CD4-positive, alpha-beta T cell treated with Interleukin-4 for 4 hours (primary cell): ENCODE data around the gene RIPPLY2.
"Not testable (repeated sequence)": the region's sequence is repeated elsewhere in the genome, so short reads cannot be mapped to it uniquely, and the experiment has no call there.

Experiments
- DNase-seq: peaks from one replicate; pipeline ENCODE4 v3.0.0-alpha.2; 2020

The RIPPLY2 gene

GRCh38 chr6:83853178-83854000 lies at the start of gene RIPPLY2:
RIPPLY2 (plus strand) TSS chr6:83853360; CDS start chr6:83853417, 57 bp downstream.
- DNase-seq, result no peak

- not testable (repeated sequence) for DNase-seq
Measured at GRCh38 chr6:83803492-83803891, 49.7 kb upstream of the RIPPLY2 start.

- DNase-seq, result no peak
Measured at GRCh38 chr6:83804886-83805285, 48.3 kb upstream of the RIPPLY2 start.

GRCh38 chr6:83808005-83808404 lies 45.2 kb upstream of the RIPPLY2 start:
- DNase-seq, result no peak

- DNase-seq, result no peak
Measured at GRCh38 chr6:83808926-83809325, 44.2 kb upstream of the RIPPLY2 start.

- DNase-seq, result no peak
Measured at GRCh38 chr6:83812595-83812994, 40.6 kb upstream of the RIPPLY2 start.

GRCh38 chr6:83815631-83816272 lies 37.4 kb upstream of the RIPPLY2 start:
- no peak for DNase-seq

- DNase-seq, result no peak
Measured at GRCh38 chr6:83822629-83823169, 30.5 kb upstream of the RIPPLY2 start.

GRCh38 chr6:83824388-83824801 lies 28.8 kb upstream of the RIPPLY2 start:
- no peak for DNase-seq

- no peak for DNase-seq
Measured at GRCh38 chr6:83824831-83825230, 28.3 kb upstream of the RIPPLY2 start.

- no peak for DNase-seq
Measured at GRCh38 chr6:83827050-83827449, 26.1 kb upstream of the RIPPLY2 start.

GRCh38 chr6:83838727-83839126 lies 14.4 kb upstream of the RIPPLY2 start:
- no peak for DNase-seq

- DNase-seq, result no peak
Measured at GRCh38 chr6:83844170-83844569, 9.0 kb upstream of the RIPPLY2 start.

GRCh38 chr6:83846291-83846690 lies 6.9 kb upstream of the RIPPLY2 start:
- DNase-seq, result no peak

GRCh38 chr6:83847179-83847578 lies 6.0 kb upstream of the RIPPLY2 start:
- DNase-seq, result no peak

- no peak for DNase-seq
Measured at GRCh38 chr6:83849127-83849526, 4.0 kb upstream of the RIPPLY2 start.

- DNase-seq, result no peak
Measured at GRCh38 chr6:83849610-83850009, 3.5 kb upstream of the RIPPLY2 start.

GRCh38 chr6:83852528-83853177 lies 507 bp upstream of the RIPPLY2 start:
- no peak for DNase-seq

- DNase-seq, result no peak
Measured at GRCh38 chr6:83854001-83854501, 891 bp downstream of the RIPPLY2 start.

- DNase-seq, result no peak
Measured at GRCh38 chr6:83854766-83855165, 1.6 kb downstream of the RIPPLY2 start.

- DNase-seq, result peak; percentile 92
Measured at GRCh38 chr6:83859410-83860358, 6.5 kb downstream of the RIPPLY2 start, which contains the start of gene CYB5R4. CYB5R4 (plus strand) TSS chr6:83859689; CDS start chr6:83859783, 94 bp downstream.

- no peak for DNase-seq
Measured at GRCh38 chr6:83860359-83860755, 7.2 kb downstream of the RIPPLY2 start.
